HFF-Myc (cell line): ENCODE measurements around the gene TBC1D30.

Experiments
- DNase-seq: peaks from one replicate; pipeline ENCODE4 v3.0.0-alpha.2; 2011; ENCODE audit warnings: low read depth; ENCODE audit errors: extremely low read depth
- H3K4me3 ChIP-seq: replicated peaks from 2 replicates; pipeline ENCODE4 v1.5.1; 2011; ENCODE audit warnings: low read depth, mild to moderate bottlenecking, control low read depth, low read length
- TF ChIP-seq, protein P1 (sequence below): IDR thresholded peaks from 2 replicates; pipeline ENCODE4 v1.5.1; 2012; ENCODE audit warnings: mild to moderate bottlenecking, low read depth, low read length, control low read depth; ENCODE audit errors: missing control alignments

The TBC1D30 gene

DNA sequence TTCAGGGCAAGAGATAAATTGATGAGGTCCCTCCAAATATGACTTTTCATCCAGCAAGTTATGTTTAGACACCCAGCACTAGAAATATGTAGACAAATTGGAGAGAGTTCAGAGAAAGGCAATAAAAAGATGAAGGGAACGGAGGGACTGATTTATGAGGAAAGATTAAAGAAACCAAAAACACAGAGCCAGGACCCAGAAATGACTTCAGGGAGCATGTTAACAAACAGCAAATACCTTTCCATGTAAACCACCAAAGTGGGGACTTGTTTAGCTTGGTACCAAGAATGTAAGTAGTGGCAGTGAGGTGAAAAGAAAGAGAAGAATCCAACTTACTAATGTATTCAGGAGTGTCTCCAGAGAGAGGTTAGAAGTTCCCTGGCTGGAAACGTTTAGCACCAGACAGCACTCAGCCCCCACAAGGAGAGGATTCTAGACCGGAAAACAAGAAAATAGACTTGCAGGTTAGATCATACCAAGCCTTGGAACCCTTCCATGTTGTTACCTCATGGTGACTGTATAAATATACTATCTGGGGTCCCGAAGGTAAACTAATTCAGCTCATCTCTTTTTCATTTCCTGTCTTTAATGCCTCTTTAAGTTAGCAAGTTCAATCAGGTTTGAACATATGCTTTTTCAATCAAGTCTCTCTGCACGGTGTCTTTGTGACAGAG lies 79.2 kb downstream of the TBC1D30 start:
- TF ChIP-seq, protein P1, sequence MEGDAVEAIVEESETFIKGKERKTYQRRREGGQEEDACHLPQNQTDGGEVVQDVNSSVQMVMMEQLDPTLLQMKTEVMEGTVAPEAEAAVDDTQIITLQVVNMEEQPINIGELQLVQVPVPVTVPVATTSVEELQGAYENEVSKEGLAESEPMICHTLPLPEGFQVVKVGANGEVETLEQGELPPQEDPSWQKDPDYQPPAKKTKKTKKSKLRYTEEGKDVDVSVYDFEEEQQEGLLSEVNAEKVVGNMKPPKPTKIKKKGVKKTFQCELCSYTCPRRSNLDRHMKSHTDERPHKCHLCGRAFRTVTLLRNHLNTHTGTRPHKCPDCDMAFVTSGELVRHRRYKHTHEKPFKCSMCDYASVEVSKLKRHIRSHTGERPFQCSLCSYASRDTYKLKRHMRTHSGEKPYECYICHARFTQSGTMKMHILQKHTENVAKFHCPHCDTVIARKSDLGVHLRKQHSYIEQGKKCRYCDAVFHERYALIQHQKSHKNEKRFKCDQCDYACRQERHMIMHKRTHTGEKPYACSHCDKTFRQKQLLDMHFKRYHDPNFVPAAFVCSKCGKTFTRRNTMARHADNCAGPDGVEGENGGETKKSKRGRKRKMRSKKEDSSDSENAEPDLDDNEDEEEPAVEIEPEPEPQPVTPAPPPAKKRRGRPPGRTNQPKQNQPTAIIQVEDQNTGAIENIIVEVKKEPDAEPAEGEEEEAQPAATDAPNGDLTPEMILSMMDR: no peak
- no peak for DNase-seq
- no peak overlapping the region for H3K4me3 ChIP-seq

DNA sequence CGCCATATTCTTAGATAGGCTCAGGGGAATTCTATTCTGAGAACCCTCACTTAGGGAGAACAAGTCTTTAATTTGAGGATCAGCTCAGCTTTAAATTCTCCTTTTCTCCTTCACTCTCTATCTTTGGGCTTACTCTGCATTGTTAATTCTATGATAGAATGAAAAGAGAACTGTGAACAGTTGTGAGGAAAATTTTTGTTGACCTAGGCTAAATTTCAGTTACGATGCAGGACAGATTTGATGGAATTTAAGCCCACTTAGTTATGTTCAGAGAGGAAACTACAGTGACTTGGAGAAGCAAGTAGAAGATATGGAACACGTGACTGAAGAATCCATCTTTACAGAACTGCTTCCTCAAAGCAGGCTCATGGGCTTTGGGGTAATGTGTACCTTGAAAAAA lies 82.7 kb downstream of the TBC1D30 start:
- DNase-seq: no peak
- H3K4me3 ChIP-seq: no peak overlapping the region
- TF ChIP-seq, protein P1: no peak

DNA sequence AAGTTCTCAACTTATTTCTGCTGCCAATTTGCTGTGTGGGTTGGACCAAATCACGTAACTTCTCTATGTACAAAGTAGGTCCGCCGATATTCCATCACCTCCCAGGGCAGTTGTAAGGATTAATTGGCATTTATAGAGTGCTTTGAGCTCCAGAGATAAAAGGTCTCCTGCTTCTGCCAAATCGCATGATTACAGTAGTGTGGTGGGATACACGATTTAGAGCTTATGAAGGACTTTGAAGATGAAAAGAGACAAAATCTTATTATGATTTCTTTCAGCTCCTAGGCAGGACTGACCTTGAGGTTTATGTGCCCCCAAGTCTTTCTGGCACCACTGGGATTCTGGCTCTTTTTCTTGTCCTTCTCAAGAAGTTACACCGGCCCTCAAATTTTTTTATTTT lies 84.7 kb downstream of the TBC1D30 start:
- no peak for DNase-seq
- TF ChIP-seq, protein P1: no peak
- no peak overlapping the region for H3K4me3 ChIP-seq

DNA sequence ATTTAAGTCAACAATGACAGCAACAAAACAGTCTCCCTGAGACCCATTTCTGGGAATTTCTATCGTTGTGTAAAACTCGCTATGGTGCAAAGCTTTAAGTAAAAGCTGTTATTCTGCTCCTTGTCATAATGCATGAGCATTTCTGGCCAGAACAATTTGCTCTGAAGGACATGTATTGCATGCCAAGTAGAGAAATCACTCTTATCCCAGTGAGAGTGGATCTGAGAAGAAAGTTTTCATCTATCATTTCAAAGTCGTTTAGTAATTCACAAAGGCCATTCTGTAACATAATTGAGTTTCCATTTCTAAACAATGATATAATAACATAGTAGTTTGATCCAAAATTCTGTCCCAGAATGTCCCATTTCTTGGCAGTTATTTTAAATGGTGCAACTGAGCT lies 86.6 kb downstream of the TBC1D30 start:
- DNase-seq: no peak
- TF ChIP-seq, protein P1: no peak
- no peak overlapping the region for H3K4me3 ChIP-seq

DNA sequence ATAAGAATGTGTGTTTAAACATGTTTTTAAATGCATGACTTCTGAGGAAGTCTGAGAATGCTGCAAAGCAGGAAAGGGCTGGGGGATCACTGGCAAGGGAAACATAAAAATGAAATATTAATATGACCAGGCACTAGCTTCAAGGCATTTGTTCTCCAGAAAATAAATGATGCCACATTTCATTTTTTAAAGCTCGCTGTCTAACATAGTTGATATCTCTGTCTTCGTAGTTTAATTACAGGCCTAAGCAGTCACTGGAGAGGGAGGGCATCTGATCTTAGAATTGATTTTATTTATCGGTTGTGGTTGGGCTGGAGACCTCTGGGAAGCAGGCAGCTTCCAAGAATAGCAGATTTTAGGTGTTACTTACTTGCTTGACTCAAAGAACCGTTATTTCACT lies 87.5 kb downstream of the TBC1D30 start:
- DNase-seq: no peak
- no peak overlapping the region for H3K4me3 ChIP-seq
- TF ChIP-seq, protein P1: no peak

GRCh38 chr12:64912516-64913255 lies 88.2 kb downstream of the TBC1D30 start:
- H3K4me3 ChIP-seq: no peak overlapping the region
- TF ChIP-seq, protein P1: no peak
- DNase-seq: no peak
